ENCODE measurements around the gene MYL5. TPM values are rescaled to one million over a fixed set of nuclear protein-coding genes. Genes with fewer than 3 reads are reported as not detected.

The MYL5 gene
- total RNA-seq, 4 donors from 2014 or later: 1.5 to 12.6 (median 3.8) TPM

GRCh38 chr4:717601-718320 is 43.4 kb downstream of the MYL5 start:
- ATAC-seq: no peak
- no peak overlapping the region for H3K4me3 ChIP-seq
- H3K27me3 ChIP-seq: no peaks in the 10 kb centered on the region
- no peak for TF ChIP-seq POLR2AphosphoS5 (IDR thresholded peaks at IDR 0.05)
- TF ChIP-seq POLR2A (IDR thresholded peaks at IDR 0.05): no peak
- no peak for TF ChIP-seq EP300 (IDR thresholded peaks at IDR 0.05)
- TF ChIP-seq CTCF (IDR thresholded peaks at IDR 0.05): no peak
- 63% methylated on average over 2 of the region's 34 CpGs; no CpG with 5 or more reads in 1 of the 2 donors for WGBS, 2 donors (ENCODE audit: low coverage in 1 of 2)
- no peaks in the 10 kb centered on the region for H3K9me3 ChIP-seq
- H3K27ac ChIP-seq: no peak overlapping the region
- peaks cover 0 to 18% of the 10 kb centered on the region in 2 donors for H3K36me3 ChIP-seq
- peaks cover 0 to 37% (median 0%) of the 10 kb centered on the region in 3 donors for H3K4me1 ChIP-seq

- Histone ChIP-seq H3K9me3 (no peaks in the 10 kb centered on the region), H3K27me3 (no peaks in the 10 kb centered on the region), H3K27ac (no peak overlapping the region), H3K4me1 (peaks cover 0 to 37% (median 0%) of the 10 kb centered on the region in 3 donors), H3K4me3 (no peak overlapping the region), H3K36me3 (peaks cover 0 to 25% of the 10 kb centered on the region in 2 donors)
- no peak for TF ChIP-seq POLR2AphosphoS5 (IDR thresholded peaks at IDR 0.05)
- TF ChIP-seq POLR2A (IDR thresholded peaks at IDR 0.05): no peak
- no peak for TF ChIP-seq EP300 (IDR thresholded peaks at IDR 0.05)
- TF ChIP-seq CTCF (IDR thresholded peaks at IDR 0.05): no peak
- ATAC-seq: no peak
- 63 to 80% methylated on average over 1 to 6 of the region's 8 CpGs for WGBS, 2 donors (ENCODE audit: low coverage in 1 of 2)
Measured at GRCh38 chr4:718460-718859, 44.1 kb downstream of the MYL5 start.

- H3K36me3 ChIP-seq: peaks cover 0 to 24% of the 10 kb centered on the region in 2 donors
- peaks cover 0 to 38% (median 0%) of the 10 kb centered on the region in 3 donors for H3K4me1 ChIP-seq
- H3K27me3 ChIP-seq: no peaks in the 10 kb centered on the region
- no peaks in the 10 kb centered on the region for H3K9me3 ChIP-seq
- 96% methylated on average over 5 of the region's 59 CpGs; no CpG with 5 or more reads in 1 of the 2 donors for WGBS, 2 donors (ENCODE audit: low coverage in 1 of 2)
- no peak overlapping the region for H3K4me3 ChIP-seq
- ATAC-seq: no peak
- TF ChIP-seq POLR2AphosphoS5 (IDR thresholded peaks at IDR 0.05) (no peak), POLR2A (IDR thresholded peaks at IDR 0.05) (no peak), EP300 (IDR thresholded peaks at IDR 0.05) (no peak), CTCF (IDR thresholded peaks at IDR 0.05) (no peak)
- no peak overlapping the region for H3K27ac ChIP-seq
Measured at GRCh38 chr4:720111-720860, 45.9 kb downstream of the MYL5 start.

GRCh38 chr4:721261-722168 is 47.2 kb downstream of the MYL5 start:
- Histone ChIP-seq H3K27ac (peak overlapping the region in 1 of 4 donors; percentile 2), H3K9me3 (no peaks in the 10 kb centered on the region), H3K27me3 (no peaks in the 10 kb centered on the region), H3K4me3 (no peak overlapping the region), H3K36me3 (peaks cover 0 to 24% of the 10 kb centered on the region in 2 donors), H3K4me1 (peaks cover 0 to 50% (median 0%) of the 10 kb centered on the region in 3 donors)
- TF ChIP-seq POLR2A (IDR thresholded peaks at IDR 0.05): no peak
- TF ChIP-seq POLR2AphosphoS5 (IDR thresholded peaks at IDR 0.05): no peak
- TF ChIP-seq EP300 (IDR thresholded peaks at IDR 0.05): no peak
- TF ChIP-seq CTCF (IDR thresholded peaks at IDR 0.05): no peak
- WGBS, 2 donors (ENCODE audit: low coverage in 1 of 2): 66 to 78% methylated on average over 5 to 20 of the region's 31 CpGs
- peak; percentile 34 for ATAC-seq

Measured in gastroesophageal sphincter (tissue), 4 donors.